ENCODE measurements around the gene AUTS2. TPM values are rescaled to one million over a fixed set of nuclear protein-coding genes. Genes with fewer than 3 reads are reported as not detected.

Gene AUTS2
- polyA plus RNA-seq, 1 donor from 2014 or later, result 97.3 TPM

- H3K9ac ChIP-seq (ENCODE audit: low read length), result no peak overlapping the region
- no peak overlapping the region for H3K4me2 ChIP-seq (ENCODE audit: low read length)
- H4K20me1 ChIP-seq (ENCODE audit: insufficient read depth), result no peaks in the 10 kb centered on the region
- no peak overlapping the region for H3K27ac ChIP-seq (ENCODE audit: low read length)
- no peaks in the 10 kb centered on the region for H3K36me3 ChIP-seq (ENCODE audit: insufficient read depth, low read length)
- no peak overlapping the region for H2AFZ ChIP-seq (ENCODE audit: low read depth, low read length)
- TF ChIP-seq SMC3 (conservative IDR thresholded peaks at IDR 0.05; ENCODE audit: poor library complexity) (peak; percentile 16), TAF1 (IDR thresholded peaks at IDR 0.05; ENCODE audit: low read depth) (no peak)
- H3K79me2 ChIP-seq (replicated peaks; ENCODE audit: insufficient read depth, low read length), result peaks cover 59% of the 10 kb centered on the region
- no peaks in the 10 kb centered on the region for H3K9me3 ChIP-seq (ENCODE audit: low read length)
- H3K27me3 ChIP-seq (ENCODE audit: insufficient read depth, low read depth, low read length), result no peaks in the 10 kb centered on the region
- H3K4me3 ChIP-seq (ENCODE audit: low read length), result no peak overlapping the region
- H3F3A ChIP-seq (ENCODE audit: insufficient read depth, low read length, poor library complexity, severe bottlenecking), result peaks cover 5% of the 10 kb centered on the region
- no peaks in the 10 kb centered on the region for H3K9me2 ChIP-seq (ENCODE audit: insufficient read depth, low read length)
Measured at GRCh38 chr7:69722843-69723242, 124.6 kb downstream of the AUTS2 start.

DNA sequence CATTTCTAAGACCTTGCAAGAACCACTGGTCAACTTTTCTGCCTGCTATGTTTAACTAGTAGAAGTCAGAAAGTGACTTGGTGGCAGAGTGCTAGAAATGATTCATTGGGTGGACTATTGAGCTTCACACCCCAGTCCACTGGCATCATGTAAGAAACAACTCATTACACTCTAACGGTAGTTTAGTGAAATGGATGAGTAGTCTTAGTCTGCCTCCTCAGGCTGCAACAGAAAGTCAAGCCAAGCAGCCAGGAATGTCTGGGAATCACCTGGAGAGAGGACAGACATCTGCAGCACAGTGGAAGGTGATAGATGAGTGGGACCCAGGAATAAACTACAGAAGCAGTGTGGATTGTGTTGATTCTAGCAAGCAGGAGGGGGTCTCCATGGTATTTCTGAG, 125.4 kb downstream of the AUTS2 start:
- no peaks in the 10 kb centered on the region for H3K27me3 ChIP-seq (ENCODE audit: insufficient read depth, low read depth, low read length)
- H4K20me1 ChIP-seq (ENCODE audit: insufficient read depth), result no peaks in the 10 kb centered on the region
- H3K9ac ChIP-seq (ENCODE audit: low read length), result no peak overlapping the region
- TF ChIP-seq TAF1 (IDR thresholded peaks at IDR 0.05; ENCODE audit: low read depth), result no peak
- TF ChIP-seq CTCF (IDR thresholded peaks at IDR 0.05; ENCODE audit: poor library complexity, severe bottlenecking), result peak; percentile 14
- no peak for TF ChIP-seq RAD21 (conservative IDR thresholded peaks at IDR 0.05)
- no peak for TF ChIP-seq REST (IDR thresholded peaks at IDR 0.05; ENCODE audit: borderline replicate concordance)
- no peak for TF ChIP-seq SMC3 (conservative IDR thresholded peaks at IDR 0.05; ENCODE audit: poor library complexity)
- no peak for TF ChIP-seq EP300 (conservative IDR thresholded peaks at IDR 0.05; ENCODE audit: poor library complexity, severe bottlenecking)
- TF ChIP-seq MXI1 (conservative IDR thresholded peaks at IDR 0.05; ENCODE audit: poor library complexity, severe bottlenecking), result no peak
- H3K27ac ChIP-seq (ENCODE audit: low read length), result no peak overlapping the region
- no peaks in the 10 kb centered on the region for H3K9me2 ChIP-seq (ENCODE audit: insufficient read depth, low read length)
- no peak overlapping the region for H3K4me2 ChIP-seq (ENCODE audit: low read length)
- no peaks in the 10 kb centered on the region for H3K36me3 ChIP-seq (ENCODE audit: insufficient read depth, low read length)
- H3K9me3 ChIP-seq (ENCODE audit: low read length), result no peaks in the 10 kb centered on the region
- H3F3A ChIP-seq (ENCODE audit: insufficient read depth, low read length, poor library complexity, severe bottlenecking), result peaks cover 5% of the 10 kb centered on the region
- no peak overlapping the region for H2AFZ ChIP-seq (ENCODE audit: low read depth, low read length)
- H3K4me3 ChIP-seq (ENCODE audit: low read length), result no peak overlapping the region
- peaks cover 50% of the 10 kb centered on the region for H3K79me2 ChIP-seq (replicated peaks; ENCODE audit: insufficient read depth, low read length)

DNA sequence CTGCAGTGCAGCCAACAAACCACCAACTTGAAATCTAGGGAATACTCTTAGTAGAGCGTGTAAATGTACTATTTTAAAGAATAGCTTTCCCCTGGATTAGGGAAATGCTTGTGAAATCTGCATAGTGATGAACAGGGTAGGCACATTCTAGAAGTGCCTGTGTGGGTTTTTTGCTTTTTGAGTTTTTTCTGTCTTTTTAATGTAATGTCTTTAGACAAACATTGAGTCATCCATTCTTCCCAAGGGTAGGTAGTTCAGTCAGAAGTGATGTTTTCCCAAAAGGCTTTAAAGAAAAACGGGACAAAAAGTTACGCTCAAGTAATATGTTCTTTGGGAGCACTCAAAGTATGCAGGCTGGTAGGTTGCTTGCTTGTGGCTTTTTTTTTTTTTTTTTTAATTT, 130.0 kb downstream of the AUTS2 start:
- Histone ChIP-seq H4K20me1 (ENCODE audit: insufficient read depth) (no peaks in the 10 kb centered on the region), H2AFZ (ENCODE audit: low read depth, low read length) (no peak overlapping the region), H3K27me3 (ENCODE audit: insufficient read depth, low read depth, low read length) (no peaks in the 10 kb centered on the region), H3K79me2 (replicated peaks; ENCODE audit: insufficient read depth, low read length) (peaks cover 48% of the 10 kb centered on the region), H3K4me2 (ENCODE audit: low read length) (no peak overlapping the region), H3F3A (ENCODE audit: insufficient read depth, low read length, poor library complexity, severe bottlenecking) (no peaks in the 10 kb centered on the region), H3K27ac (ENCODE audit: low read length) (no peak overlapping the region), H3K9ac (ENCODE audit: low read length) (no peak overlapping the region), H3K9me2 (ENCODE audit: insufficient read depth, low read length) (no peaks in the 10 kb centered on the region), H3K36me3 (ENCODE audit: insufficient read depth, low read length) (no peaks in the 10 kb centered on the region), H3K9me3 (ENCODE audit: low read length) (no peaks in the 10 kb centered on the region), H3K4me3 (ENCODE audit: low read length) (no peak overlapping the region)
- TF ChIP-seq POLR2AphosphoS5 (IDR thresholded peaks at IDR 0.05), result no peak
- no peak for TF ChIP-seq EZH2 (IDR thresholded peaks at IDR 0.05; ENCODE audit: borderline replicate concordance, insufficient read depth, low read length, poor library complexity, severe bottlenecking)
- no peak for TF ChIP-seq SMC3 (conservative IDR thresholded peaks at IDR 0.05; ENCODE audit: poor library complexity)
- TF ChIP-seq TAF1 (IDR thresholded peaks at IDR 0.05; ENCODE audit: low read depth), result no peak
- no peak for TF ChIP-seq CTCF (IDR thresholded peaks at IDR 0.05; ENCODE audit: poor library complexity, severe bottlenecking)
- no peak for TF ChIP-seq MXI1 (conservative IDR thresholded peaks at IDR 0.05; ENCODE audit: poor library complexity, severe bottlenecking)
- no peak for TF ChIP-seq EP300 (conservative IDR thresholded peaks at IDR 0.05; ENCODE audit: poor library complexity, severe bottlenecking)
- TF ChIP-seq RAD21 (conservative IDR thresholded peaks at IDR 0.05), result no peak
- TF ChIP-seq REST (IDR thresholded peaks at IDR 0.05; ENCODE audit: borderline replicate concordance), result no peak
